Measurements from ENCODE around the gene INTS1.

- no peak for TF ChIP-seq POLR2AphosphoS5 (IDR thresholded peaks at IDR 0.05; ENCODE audit: low read depth, low read length)
- no peak for TF ChIP-seq POLR2A (IDR thresholded peaks at IDR 0.05; ENCODE audit: low read depth, low read length)
Observed at GRCh38 chr7:1548944-1549343, 44.8 kb upstream of the INTS1 start.

All from GM12892 (cell line).